GM23338 (cell line): Measurements from ENCODE around the gene TAOK2. TPM values are rescaled to one million over a fixed set of nuclear protein-coding genes. Genes with fewer than 3 reads are reported as not detected.

Experiments used
- ATAC-seq: fragments of 200-7000 bp; cut with Tn5 transposase; 3 replicates; pipeline ENCODE4 v1.9.1; 2020
- DNase-seq: peaks from one replicate; pipeline ENCODE4 v3.0.0-alpha.2; 2015; ENCODE audit warnings: low spot score
- H2AFZ ChIP-seq: fragments of 200-600 bp; sonication (generic); 2 replicates; pipeline ENCODE4 v1.8.0; 2016; ENCODE audit warnings: antibody characterized with exemption, mild to moderate bottlenecking, moderate library complexity
- H3F3A ChIP-seq: fragments of 200-600 bp; sonication (generic); replicated peaks from 2 replicates; pipeline ENCODE4 v1.8.0; 2017; ENCODE audit warnings: antibody characterized with exemption, mixed run types, low read depth
- H3K27ac ChIP-seq: fragments of 200-600 bp; sonication (generic); 2 replicates; pipeline ENCODE4 v1.6.1; 2016; ENCODE audit warnings: low read depth
- H3K27me3 ChIP-seq: fragments of 200-600 bp; sonication (generic); 2 replicates; pipeline ENCODE4 v1.8.0; 2016; ENCODE audit warnings: mild to moderate bottlenecking, mixed run types, moderate library complexity; ENCODE audit not compliant: insufficient read depth
- H3K36me3 ChIP-seq: fragments of 200-600 bp; sonication (generic); 2 replicates; pipeline ENCODE4 v1.8.0; 2016; ENCODE audit warnings: mild to moderate bottlenecking; ENCODE audit not compliant: insufficient read depth
- H3K4me1 ChIP-seq: fragments of 200-600 bp; sonication (generic); 2 replicates; pipeline ENCODE4 v1.8.0; 2016; ENCODE audit warnings: mild to moderate bottlenecking, moderate library complexity; ENCODE audit not compliant: insufficient read depth
- H3K4me2 ChIP-seq: fragments of 200-600 bp; sonication (generic); 2 replicates; pipeline ENCODE4 v1.7.1; 2017; ENCODE audit warnings: mixed run types
- H3K4me3 ChIP-seq: fragments of 200-600 bp; sonication (generic); 2 replicates; pipeline ENCODE4 v1.6.1; 2016; ENCODE audit warnings: mixed run types
- H3K79me2 ChIP-seq: fragments of 200-600 bp; sonication (generic); replicated peaks from 2 replicates; pipeline ENCODE4 v1.8.0; 2017; ENCODE audit warnings: mild to moderate bottlenecking; ENCODE audit not compliant: insufficient read depth
- H3K9me2 ChIP-seq: fragments of 200-600 bp; sonication (generic); 2 replicates; pipeline ENCODE4 v1.8.0; 2017; ENCODE audit not compliant: insufficient read depth
- H4K20me1 ChIP-seq: fragments of 200-600 bp; sonication (generic); replicated peaks from 2 replicates; pipeline ENCODE4 v1.8.0; 2017; ENCODE audit warnings: mild to moderate bottlenecking; ENCODE audit not compliant: insufficient read depth
- H3K27ac Mint-ChIP-seq: 2 replicates; pipeline ENCODE4 v1.8.0; 2020; ENCODE audit warnings: inconsistent platforms, mild to moderate bottlenecking, moderate library complexity, mixed read lengths
- H3K27me3 Mint-ChIP-seq: 3 replicates; pipeline ENCODE4 v1.8.0; 2022; ENCODE audit warnings: low read depth, mild to moderate bottlenecking, moderate library complexity, mixed read lengths, inconsistent platforms; ENCODE audit not compliant: insufficient read depth, poor library complexity
- H3K36me3 Mint-ChIP-seq: 3 replicates; pipeline ENCODE4 v1.8.0; 2021; ENCODE audit warnings: low read depth, mild to moderate bottlenecking, inconsistent platforms, moderate library complexity, mixed read lengths
- H3K4me1 Mint-ChIP-seq: 3 replicates; pipeline ENCODE4 v1.8.0; 2020; ENCODE audit warnings: mild to moderate bottlenecking, inconsistent platforms, mixed read lengths
- H3K4me3 Mint-ChIP-seq: 3 replicates; pipeline ENCODE4 v1.8.0; 2021; ENCODE audit warnings: moderate library complexity, mild to moderate bottlenecking, inconsistent platforms, mixed read lengths
- H3K9me3 Mint-ChIP-seq: 3 replicates; pipeline ENCODE4 v1.8.0; 2020; ENCODE audit warnings: moderate library complexity, mild to moderate bottlenecking, inconsistent platforms, mixed read lengths
- EZH2 ChIP-seq: fragments of 200-600 bp; sonication (generic); IDR thresholded peaks from one replicate; pipeline ENCODE4 v1.8.0; 2017; ENCODE audit warnings: antibody characterized with exemption, mild to moderate bottlenecking, low read depth; ENCODE audit not compliant: unreplicated experiment
- EZH2phosphoT487 ChIP-seq: fragments of 200-600 bp; sonication (generic); IDR thresholded peaks from one replicate; pipeline ENCODE4 v1.8.1; 2018; ENCODE audit warnings: antibody characterized with exemption; ENCODE audit not compliant: unreplicated experiment
- JUNB ChIP-seq: IDR thresholded peaks from one replicate; pipeline ENCODE4 v1.6.1; 2016; ENCODE audit warnings: antibody characterized with exemption; ENCODE audit not compliant: unreplicated experiment
- STAT1 ChIP-seq: IDR thresholded peaks from one replicate; pipeline ENCODE4 v1.6.1; 2016; ENCODE audit warnings: antibody characterized with exemption; ENCODE audit not compliant: unreplicated experiment
- ZNF114 ChIP-seq: fragments of 250-450 bp; sonication (Bioruptor Pico); IDR thresholded peaks from 2 replicates; pipeline ENCODE4 v1.5.0; 2020; ENCODE audit warnings: mild to moderate bottlenecking, moderate library complexity
- ZNF331 ChIP-seq: fragments of 250-450 bp; sonication (Bioruptor Pico); IDR thresholded peaks from 2 replicates; pipeline ENCODE4 v1.5.0; 2020; ENCODE audit warnings: low read depth, mild to moderate bottlenecking, moderate library complexity
- ZNF462 ChIP-seq: fragments of 250-450 bp; sonication (Bioruptor Pico); IDR thresholded peaks from 2 replicates; pipeline ENCODE4 v1.5.0; 2020; ENCODE audit warnings: mild to moderate bottlenecking, moderate library complexity
- polyA plus RNA-seq: library from polyadenylated mRNA; unstranded; fragments of >200 nt; fragmentation: Nextera tagmentation; extraction: Ambion mirVana; gene quantifications from 2 replicates; pipeline ENCODE4 v1.2.1, GENCODE V29; 2016
- total RNA-seq: library from RNA; depleted of rRNA; stranded (reverse); fragments of >200 nt; shearing (Covaris generic); gene quantifications from 2 replicates; pipeline ENCODE4 v1.2.3, GENCODE V29; 2014
- TF ChIP-seq, protein P1 (sequence below): IDR thresholded peaks from 2 replicates; pipeline ENCODE4 v1.6.1; 2016; ENCODE audit warnings: antibody characterized with exemption

Gene TAOK2
- total and polyA plus RNA-seq, 2 experiments from 2014 or later: 8.8 to 45.2 TPM

GRCh38 chr16:30023586-30023985, 49.9 kb downstream of the TAOK2 start:
- Histone ChIP-seq H4K20me1 (no peaks in the 10 kb centered on the region; the same call in 1 of the 2 replicates), H2AFZ (no peak overlapping the region), H3K4me3 (no peak overlapping the region), H3K27ac (no peak overlapping the region), H3K4me2 (no peak overlapping the region), H3K9me2 (no peaks in the 10 kb centered on the region), H3K4me1 (no peaks in the 10 kb centered on the region; the same call in 1 of the 2 replicates), H3K27me3 (no peaks in the 10 kb centered on the region), H3K79me2 (no peaks in the 10 kb centered on the region), H3K36me3 (no peaks in the 10 kb centered on the region), H3F3A (0 out of 2 replicates have a peak, but pooled peaks cover 4% of the 10 kb centered on the region)
- H3K27ac Mint-ChIP-seq: no peak overlapping the region
- no peak overlapping the region for H3K4me3 Mint-ChIP-seq
- peaks cover 12% of the 10 kb centered on the region for H3K27me3 Mint-ChIP-seq
- H3K9me3 Mint-ChIP-seq: no peaks in the 10 kb centered on the region; the same call in 2 of the 3 replicates
- TF ChIP-seq ZNF114 (CRISPR knock-in tag): no peak
- TF ChIP-seq ZNF331: no peak
- TF ChIP-seq EZH2phosphoT487: no peak
- TF ChIP-seq, protein P1, sequence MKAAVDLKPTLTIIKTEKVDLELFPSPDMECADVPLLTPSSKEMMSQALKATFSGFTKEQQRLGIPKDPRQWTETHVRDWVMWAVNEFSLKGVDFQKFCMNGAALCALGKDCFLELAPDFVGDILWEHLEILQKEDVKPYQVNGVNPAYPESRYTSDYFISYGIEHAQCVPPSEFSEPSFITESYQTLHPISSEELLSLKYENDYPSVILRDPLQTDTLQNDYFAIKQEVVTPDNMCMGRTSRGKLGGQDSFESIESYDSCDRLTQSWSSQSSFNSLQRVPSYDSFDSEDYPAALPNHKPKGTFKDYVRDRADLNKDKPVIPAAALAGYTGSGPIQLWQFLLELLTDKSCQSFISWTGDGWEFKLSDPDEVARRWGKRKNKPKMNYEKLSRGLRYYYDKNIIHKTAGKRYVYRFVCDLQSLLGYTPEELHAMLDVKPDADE: no peak
- DNase-seq (no peak), ATAC-seq (no peak)
- peaks cover 13% of the 10 kb centered on the region for H3K4me1 Mint-ChIP-seq
- H3K36me3 Mint-ChIP-seq: peaks cover 3% of the 10 kb centered on the region; the same call in 2 of the 3 replicates

DNA sequence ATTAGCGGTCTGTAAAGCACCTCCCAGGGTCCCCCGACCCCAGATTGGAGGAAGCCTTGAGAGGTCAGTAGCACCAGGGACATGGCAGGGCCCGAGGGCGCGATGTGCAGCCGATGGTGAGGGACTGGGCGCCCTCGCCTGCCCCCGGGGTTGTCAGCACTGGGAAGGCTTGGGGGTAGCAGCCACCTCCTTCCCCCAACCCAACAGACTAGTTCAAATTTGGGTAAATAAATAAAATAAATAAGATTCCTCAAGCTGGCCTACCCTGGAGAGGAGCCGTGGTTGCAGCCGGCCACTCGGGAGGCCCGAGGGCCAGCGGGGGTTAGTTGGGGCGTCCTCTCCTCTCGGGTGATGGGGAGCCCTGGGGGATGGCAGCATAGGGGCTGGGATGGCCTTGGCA, 50.8 kb downstream of the TAOK2 start:
- peaks cover 11% of the 10 kb centered on the region for H3K27me3 Mint-ChIP-seq
- peaks cover 3% of the 10 kb centered on the region; the same call in 2 of the 3 replicates for H3K36me3 Mint-ChIP-seq

More for the DNA sequence above, 50.8 kb downstream of the TAOK2 start:
- no peak for DNase-seq
- no peaks in the 10 kb centered on the region; the same call in 1 of the 2 replicates for H4K20me1 ChIP-seq
- no peak overlapping the region for H3K4me3 Mint-ChIP-seq
- H3K79me2 ChIP-seq: no peaks in the 10 kb centered on the region
- 0 out of 2 replicates have a peak, but pooled peaks cover 8% of the 10 kb centered on the region for H3F3A ChIP-seq
- H2AFZ ChIP-seq: no peak overlapping the region
- no peak overlapping the region for H3K4me2 ChIP-seq
- H3K9me3 Mint-ChIP-seq: no peaks in the 10 kb centered on the region; the same call in 2 of the 3 replicates
- peaks cover 20% of the 10 kb centered on the region for H3K4me1 Mint-ChIP-seq
- no peak for ATAC-seq
- no peak for TF ChIP-seq ZNF114 (CRISPR knock-in tag)
- TF ChIP-seq STAT1: no peak
- TF ChIP-seq ZNF462 (CRISPR knock-in tag): no peak
- TF ChIP-seq EZH2: no peak
- TF ChIP-seq JUNB: no peak
- H3K36me3 ChIP-seq: no peaks in the 10 kb centered on the region
- no peak overlapping the region for H3K27ac ChIP-seq
- H3K27me3 ChIP-seq: no peaks in the 10 kb centered on the region
- H3K4me3 ChIP-seq: no peak overlapping the region
- H3K9me2 ChIP-seq: no peaks in the 10 kb centered on the region
- H3K4me1 ChIP-seq: peaks cover 8% of the 10 kb centered on the region; the same call in 1 of the 2 replicates
- H3K27ac Mint-ChIP-seq: no peak overlapping the region
